Fibroblast of lung (primary cell): ENCODE measurements around the gene SMYD1.

ENCODE experiments used
- EZH2 ChIP-seq: IDR thresholded peaks from 2 replicates; pipeline ENCODE4 v1.5.1; 2012; ENCODE audit warnings: low read length, control low read depth, mild to moderate bottlenecking; ENCODE audit errors: missing control alignments
- TF ChIP-seq, protein P1 (sequence below), 2 donors: IDR thresholded peaks in 1 of 2; conservative IDR thresholded peaks in 1 of 2; 1 replicate in 1 of 2; 2 replicates in 1 of 2; pipeline ENCODE4 v1.5.1; 2011 to 2012; ENCODE audit warnings: low read length in 2 of 2, control low read depth in 1 of 2, inconsistent platforms in 1 of 2, low read depth in 1 of 2, mild to moderate bottlenecking in 1 of 2

DNA sequence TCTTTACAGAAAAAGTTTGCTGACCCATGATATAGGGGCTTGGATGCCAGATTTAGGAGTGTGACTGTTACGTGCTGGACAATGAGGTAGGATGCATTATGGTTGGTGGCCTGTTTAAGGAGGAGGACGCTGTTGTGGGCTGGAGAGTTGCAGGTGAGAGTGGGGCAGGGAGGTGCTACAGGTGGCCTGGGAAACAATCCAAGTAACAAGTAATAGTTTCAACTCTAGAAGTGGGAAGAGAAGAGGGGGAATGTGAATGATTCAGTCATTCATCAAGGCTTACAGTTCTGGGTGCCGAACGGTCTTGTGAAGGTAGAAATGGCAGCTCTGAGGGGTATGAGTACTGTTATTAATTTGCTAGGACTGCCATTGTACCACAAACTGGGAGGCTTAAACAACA, 54.1 kb downstream of the SMYD1 start:
- TF ChIP-seq, protein P1, sequence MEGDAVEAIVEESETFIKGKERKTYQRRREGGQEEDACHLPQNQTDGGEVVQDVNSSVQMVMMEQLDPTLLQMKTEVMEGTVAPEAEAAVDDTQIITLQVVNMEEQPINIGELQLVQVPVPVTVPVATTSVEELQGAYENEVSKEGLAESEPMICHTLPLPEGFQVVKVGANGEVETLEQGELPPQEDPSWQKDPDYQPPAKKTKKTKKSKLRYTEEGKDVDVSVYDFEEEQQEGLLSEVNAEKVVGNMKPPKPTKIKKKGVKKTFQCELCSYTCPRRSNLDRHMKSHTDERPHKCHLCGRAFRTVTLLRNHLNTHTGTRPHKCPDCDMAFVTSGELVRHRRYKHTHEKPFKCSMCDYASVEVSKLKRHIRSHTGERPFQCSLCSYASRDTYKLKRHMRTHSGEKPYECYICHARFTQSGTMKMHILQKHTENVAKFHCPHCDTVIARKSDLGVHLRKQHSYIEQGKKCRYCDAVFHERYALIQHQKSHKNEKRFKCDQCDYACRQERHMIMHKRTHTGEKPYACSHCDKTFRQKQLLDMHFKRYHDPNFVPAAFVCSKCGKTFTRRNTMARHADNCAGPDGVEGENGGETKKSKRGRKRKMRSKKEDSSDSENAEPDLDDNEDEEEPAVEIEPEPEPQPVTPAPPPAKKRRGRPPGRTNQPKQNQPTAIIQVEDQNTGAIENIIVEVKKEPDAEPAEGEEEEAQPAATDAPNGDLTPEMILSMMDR (conservative IDR thresholded peaks at IDR 0.05 in 1 of 2, IDR thresholded peaks at IDR 0.05 in 1 of 2; ENCODE audit: low read depth in 1 of 2, low read length in 2 of 2) = no peak
- no peak for TF ChIP-seq EZH2
